ENCODE measurements around the gene TIAM2.
"Not testable (repeated sequence)": the region's sequence is repeated elsewhere in the genome, so short reads cannot be mapped to it uniquely, and the experiment has no call there.

TIAM2 gene

DNA sequence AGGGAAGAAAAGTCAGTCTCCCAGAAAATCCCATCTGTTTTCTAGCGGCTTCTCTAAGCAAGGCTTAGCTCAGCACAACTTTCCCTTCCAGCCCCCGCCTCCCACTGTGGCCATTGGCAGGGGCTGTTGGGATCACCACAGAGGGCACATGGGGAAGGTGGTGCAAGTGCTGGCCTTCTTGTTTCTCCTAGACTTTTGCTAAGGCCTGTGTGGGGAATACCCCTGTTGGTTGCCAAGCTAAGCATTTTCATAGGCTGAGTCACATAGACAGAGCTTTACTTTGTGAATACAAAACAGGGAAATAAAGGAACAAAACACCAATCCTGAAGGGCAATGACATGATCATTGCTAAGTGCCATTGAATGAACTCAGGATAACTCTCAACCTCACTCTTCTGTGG is 32.4 kb upstream of the TIAM2 start:
- H3K79me2 ChIP-seq (ENCODE audit: low read length): no peaks in the 10 kb centered on the region
- no peak overlapping the region for H2AFZ ChIP-seq (ENCODE audit: low read length)
- no peaks in the 10 kb centered on the region for H3F3A ChIP-seq (ENCODE audit: insufficient read depth, low read length)
- H3K4me3 ChIP-seq (ENCODE audit: low read length): no peak overlapping the region
- no peak overlapping the region for H3K27ac ChIP-seq (ENCODE audit: low read length)
- H3K9me2 ChIP-seq (replicated peaks; ENCODE audit: insufficient read depth, low read length): no peaks in the 10 kb centered on the region
- no peaks in the 10 kb centered on the region for H3K36me3 ChIP-seq (replicated peaks; ENCODE audit: insufficient read depth, low read length)
- H3K4me2 ChIP-seq (ENCODE audit: low read depth, low read length): no peak overlapping the region
- H3K9ac ChIP-seq (ENCODE audit: low read length): no peak overlapping the region
- H4K20me1 ChIP-seq (ENCODE audit: insufficient read depth, low read length): no peaks in the 10 kb centered on the region
- TF ChIP-seq EZH2 (optimal IDR thresholded peaks at IDR 0.05; ENCODE audit: low read depth, low read length) (no peak), EZH2phosphoT487 (IDR thresholded peaks at IDR 0.05; ENCODE audit: low read length) (no peak)
- TF ChIP-seq, protein P1, sequence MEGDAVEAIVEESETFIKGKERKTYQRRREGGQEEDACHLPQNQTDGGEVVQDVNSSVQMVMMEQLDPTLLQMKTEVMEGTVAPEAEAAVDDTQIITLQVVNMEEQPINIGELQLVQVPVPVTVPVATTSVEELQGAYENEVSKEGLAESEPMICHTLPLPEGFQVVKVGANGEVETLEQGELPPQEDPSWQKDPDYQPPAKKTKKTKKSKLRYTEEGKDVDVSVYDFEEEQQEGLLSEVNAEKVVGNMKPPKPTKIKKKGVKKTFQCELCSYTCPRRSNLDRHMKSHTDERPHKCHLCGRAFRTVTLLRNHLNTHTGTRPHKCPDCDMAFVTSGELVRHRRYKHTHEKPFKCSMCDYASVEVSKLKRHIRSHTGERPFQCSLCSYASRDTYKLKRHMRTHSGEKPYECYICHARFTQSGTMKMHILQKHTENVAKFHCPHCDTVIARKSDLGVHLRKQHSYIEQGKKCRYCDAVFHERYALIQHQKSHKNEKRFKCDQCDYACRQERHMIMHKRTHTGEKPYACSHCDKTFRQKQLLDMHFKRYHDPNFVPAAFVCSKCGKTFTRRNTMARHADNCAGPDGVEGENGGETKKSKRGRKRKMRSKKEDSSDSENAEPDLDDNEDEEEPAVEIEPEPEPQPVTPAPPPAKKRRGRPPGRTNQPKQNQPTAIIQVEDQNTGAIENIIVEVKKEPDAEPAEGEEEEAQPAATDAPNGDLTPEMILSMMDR (IDR thresholded peaks at IDR 0.05; ENCODE audit: low read length): no peak
- no peaks in the 10 kb centered on the region for H3K4me1 ChIP-seq (ENCODE audit: low read length)
- H3K27me3 ChIP-seq (replicated peaks; ENCODE audit: insufficient read depth, low read length): no peaks in the 10 kb centered on the region
- DNase-seq: no peak
- no peaks in the 10 kb centered on the region for H3K9me3 ChIP-seq (replicated peaks; ENCODE audit: insufficient read depth, low read length)

DNA sequence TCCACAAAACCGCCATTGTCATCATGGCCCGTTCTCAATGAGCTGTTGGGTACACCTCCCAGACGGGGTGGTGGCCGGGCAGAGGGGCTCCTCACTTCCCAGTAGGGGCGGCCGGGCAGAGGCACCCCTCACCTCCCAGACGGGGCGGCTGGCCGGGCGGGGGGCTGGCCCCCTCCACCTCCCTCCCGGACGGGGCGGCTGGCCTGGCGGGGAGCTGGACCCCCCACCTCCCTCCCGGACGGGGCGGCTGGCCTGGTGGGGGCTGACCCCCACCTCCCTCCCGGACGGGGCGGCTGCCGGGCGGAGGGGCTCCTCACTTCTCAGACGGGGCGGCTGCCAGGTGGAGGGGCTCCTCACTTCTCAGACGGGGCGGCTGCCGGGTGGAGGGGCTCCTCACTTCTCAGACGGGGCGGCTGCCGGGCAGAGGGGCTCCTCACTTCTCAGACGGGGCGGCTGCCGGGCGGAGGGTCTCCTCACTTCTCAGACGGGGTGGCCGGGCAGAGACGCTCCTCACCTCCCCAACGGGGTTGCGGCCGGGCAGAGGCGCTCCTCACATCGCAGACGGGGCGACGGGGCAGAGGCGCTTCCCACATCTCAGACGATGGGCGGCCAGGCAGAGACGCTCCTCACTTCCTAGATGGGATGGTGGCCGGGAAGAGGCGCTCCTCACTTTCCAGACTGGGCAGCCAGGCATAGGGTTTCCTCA is 28.9 kb upstream of the TIAM2 start:
- H3K79me2 ChIP-seq (ENCODE audit: low read length); H3F3A ChIP-seq (ENCODE audit: insufficient read depth, low read length); H3K9me2 ChIP-seq (replicated peaks; ENCODE audit: insufficient read depth, low read length); H2AFZ ChIP-seq (ENCODE audit: low read length); DNase-seq; H3K4me1 ChIP-seq (ENCODE audit: low read length); H3K27ac ChIP-seq (ENCODE audit: low read length); H4K20me1 ChIP-seq (ENCODE audit: insufficient read depth, low read length); H3K27me3 ChIP-seq (replicated peaks; ENCODE audit: insufficient read depth, low read length); H3K9me3 ChIP-seq (replicated peaks; ENCODE audit: insufficient read depth, low read length); H3K4me3 ChIP-seq (ENCODE audit: low read length); H3K36me3 ChIP-seq (replicated peaks; ENCODE audit: insufficient read depth, low read length); H3K4me2 ChIP-seq (ENCODE audit: low read depth, low read length); H3K9ac ChIP-seq (ENCODE audit: low read length): not testable (repeated sequence)

DNA sequence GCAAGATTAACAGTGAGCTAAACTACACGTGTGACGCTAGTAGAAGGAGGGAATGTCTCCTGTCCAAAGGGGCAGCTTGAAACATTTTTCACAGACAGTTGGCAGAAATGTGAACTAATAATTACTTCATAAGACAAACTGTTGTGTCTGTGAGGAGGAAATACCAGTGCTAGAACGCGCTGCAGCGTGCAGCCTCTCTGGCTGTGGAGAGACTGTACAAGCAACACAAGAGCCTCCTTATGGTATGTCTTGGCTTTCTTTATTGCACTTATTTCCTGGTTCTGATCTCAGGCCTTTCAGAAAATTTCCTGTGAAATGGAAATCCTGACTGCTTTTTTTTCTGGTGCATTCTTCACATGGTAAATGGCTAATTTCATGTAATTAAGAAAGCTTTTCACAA is 25.3 kb upstream of the TIAM2 start:
- H3K27me3 ChIP-seq (replicated peaks; ENCODE audit: insufficient read depth, low read length): no peaks in the 10 kb centered on the region
- no peak overlapping the region for H3K9ac ChIP-seq (ENCODE audit: low read length)
- H3K27ac ChIP-seq (ENCODE audit: low read length): no peak overlapping the region
- no peak overlapping the region for H3K4me3 ChIP-seq (ENCODE audit: low read length)
- no peak overlapping the region for H2AFZ ChIP-seq (ENCODE audit: low read length)
- TF ChIP-seq EZH2phosphoT487 (IDR thresholded peaks at IDR 0.05; ENCODE audit: low read length): no peak
- TF ChIP-seq EZH2 (optimal IDR thresholded peaks at IDR 0.05; ENCODE audit: low read depth, low read length): no peak
- TF ChIP-seq, protein P1 (IDR thresholded peaks at IDR 0.05; ENCODE audit: low read length): no peak
- no peaks in the 10 kb centered on the region for H3K79me2 ChIP-seq (ENCODE audit: low read length)
- no peaks in the 10 kb centered on the region for H4K20me1 ChIP-seq (ENCODE audit: insufficient read depth, low read length)
- no peaks in the 10 kb centered on the region for H3K4me1 ChIP-seq (ENCODE audit: low read length)
- H3K9me2 ChIP-seq (replicated peaks; ENCODE audit: insufficient read depth, low read length): no peaks in the 10 kb centered on the region
- no peaks in the 10 kb centered on the region for H3K36me3 ChIP-seq (replicated peaks; ENCODE audit: insufficient read depth, low read length)
- no peak overlapping the region for H3K4me2 ChIP-seq (ENCODE audit: low read depth, low read length)
- no peaks in the 10 kb centered on the region for H3K9me3 ChIP-seq (replicated peaks; ENCODE audit: insufficient read depth, low read length)
- H3F3A ChIP-seq (ENCODE audit: insufficient read depth, low read length): no peaks in the 10 kb centered on the region
- DNase-seq: no peak

DNA sequence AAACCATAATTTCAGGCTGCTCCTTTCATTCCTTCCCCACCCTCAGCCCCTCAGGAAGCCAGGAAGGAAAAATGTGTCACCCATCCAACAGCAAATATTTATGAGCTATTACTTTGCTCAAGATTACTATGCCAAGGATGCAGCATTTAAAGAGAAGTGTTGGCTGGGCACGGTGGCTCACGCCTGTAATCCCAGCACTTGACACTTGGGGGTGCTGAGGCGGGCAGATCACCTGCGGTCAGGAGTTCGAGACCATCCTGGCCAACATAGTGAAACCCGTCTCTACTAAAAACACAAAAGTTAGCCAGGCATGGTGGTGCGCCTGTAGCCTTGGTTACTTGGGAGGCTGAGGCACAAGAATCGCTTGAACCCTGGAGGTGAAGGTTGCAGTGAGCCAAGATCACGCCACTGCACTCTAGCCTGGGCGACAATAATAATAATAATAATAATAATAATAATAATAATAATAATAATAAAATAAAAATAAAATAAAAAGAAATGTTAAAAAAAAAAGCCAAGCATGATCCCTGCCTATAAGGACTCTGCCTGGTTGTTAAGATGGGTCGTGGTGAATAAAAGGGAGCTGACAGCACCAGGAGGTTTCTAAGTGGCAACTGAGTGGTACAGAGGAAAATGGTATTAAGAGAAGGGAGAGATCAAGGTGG is 20.5 kb upstream of the TIAM2 start:
- Histone ChIP-seq H3K9me3 (replicated peaks; ENCODE audit: insufficient read depth, low read length) (no peaks in the 10 kb centered on the region), H2AFZ (ENCODE audit: low read length) (no peak overlapping the region), H3K27ac (ENCODE audit: low read length) (no peak overlapping the region), H3K4me3 (ENCODE audit: low read length) (no peak overlapping the region), H3K36me3 (replicated peaks; ENCODE audit: insufficient read depth, low read length) (no peaks in the 10 kb centered on the region), H3K4me1 (ENCODE audit: low read length) (no peaks in the 10 kb centered on the region), H3K79me2 (ENCODE audit: low read length) (no peaks in the 10 kb centered on the region), H3K9ac (ENCODE audit: low read length) (no peak overlapping the region), H3K4me2 (ENCODE audit: low read depth, low read length) (no peak overlapping the region), H3F3A (ENCODE audit: insufficient read depth, low read length) (no peaks in the 10 kb centered on the region), H4K20me1 (ENCODE audit: insufficient read depth, low read length) (no peaks in the 10 kb centered on the region), H3K27me3 (replicated peaks; ENCODE audit: insufficient read depth, low read length) (no peaks in the 10 kb centered on the region), H3K9me2 (replicated peaks; ENCODE audit: insufficient read depth, low read length) (no peaks in the 10 kb centered on the region)
- TF ChIP-seq EZH2 (optimal IDR thresholded peaks at IDR 0.05; ENCODE audit: low read depth, low read length) (no peak), EZH2phosphoT487 (IDR thresholded peaks at IDR 0.05; ENCODE audit: low read length) (no peak)
- TF ChIP-seq, protein P1 (IDR thresholded peaks at IDR 0.05; ENCODE audit: low read length): no peak
- DNase-seq: no peak

All from MM.1S (cell line).